ENCODE data around the gene MTOR.
"Not testable (repeated sequence)": the region's sequence is repeated elsewhere in the genome, so short reads cannot be mapped to it uniquely, and the experiment has no call there.

The MTOR gene

GRCh38 chr1:11107599-11107998 lies 154.8 kb downstream of the MTOR start:
- DNase-seq (ENCODE audit: low spot score) = no peak

- DNase-seq (ENCODE audit: low spot score) = no peak
These were observed 156.8 kb downstream of the MTOR start for GRCh38 chr1:11105586-11105985.

- no peak for DNase-seq (ENCODE audit: low spot score)
These were observed 161.0 kb downstream of the MTOR start for GRCh38 chr1:11101347-11101746.

GRCh38 chr1:11100806-11101205 lies 161.5 kb downstream of the MTOR start:
- DNase-seq (ENCODE audit: low spot score) = not testable (repeated sequence)

- DNase-seq (ENCODE audit: low spot score) = no peak
These were observed 162.2 kb downstream of the MTOR start for GRCh38 chr1:11100149-11100493.

- peak; percentile 81 for DNase-seq (ENCODE audit: low spot score)
These were observed 162.8 kb downstream of the MTOR start, which contains the start of gene EXOSC10 for GRCh38 chr1:11099310-11100148. TSS of gene EXOSC10 (minus strand) at chr1:11099869. CDS start at chr1:11099831, 38 bp downstream.

- DNase-seq (ENCODE audit: low spot score) = no peak
These were observed 163.4 kb downstream of the MTOR start for GRCh38 chr1:11098931-11099309.

GRCh38 chr1:11083784-11084183 lies 178.6 kb downstream of the MTOR start:
- not testable (repeated sequence) for DNase-seq (ENCODE audit: low spot score)

- DNase-seq (ENCODE audit: low spot score) = no peak
These were observed 181.4 kb downstream of the MTOR start for GRCh38 chr1:11080931-11081330.

- DNase-seq (ENCODE audit: low spot score) = no peak
These were observed 183.7 kb downstream of the MTOR start for GRCh38 chr1:11078631-11079030.

- not testable (repeated sequence) for DNase-seq (ENCODE audit: low spot score)
These were observed 189.0 kb downstream of the MTOR start for GRCh38 chr1:11073398-11073797.

- DNase-seq (ENCODE audit: low spot score) = no peak
These were observed 190.0 kb downstream of the MTOR start for GRCh38 chr1:11072216-11072917.

GRCh38 chr1:11071463-11072215 lies 190.7 kb downstream of the MTOR start:
- no peak for DNase-seq (ENCODE audit: low spot score)

GRCh38 chr1:11070876-11071275 lies 191.5 kb downstream of the MTOR start:
- no peak for DNase-seq (ENCODE audit: low spot score)

GRCh38 chr1:11068600-11069473 lies 193.5 kb downstream of the MTOR start:
- DNase-seq (ENCODE audit: low spot score) = peak; percentile 67

- DNase-seq (ENCODE audit: low spot score) = no peak
These were observed 194.4 kb downstream of the MTOR start for GRCh38 chr1:11067716-11068599.

GRCh38 chr1:11065796-11066195 lies 196.6 kb downstream of the MTOR start:
- DNase-seq (ENCODE audit: low spot score) = no peak

- no peak for DNase-seq (ENCODE audit: low spot score)
These were observed 197.4 kb downstream of the MTOR start for GRCh38 chr1:11064942-11065341.

GRCh38 chr1:11063937-11064537 lies 198.3 kb downstream of the MTOR start:
- DNase-seq (ENCODE audit: low spot score) = not testable (repeated sequence)

- DNase-seq (ENCODE audit: low spot score) = no peak
These were observed 199.4 kb downstream of the MTOR start for GRCh38 chr1:11062965-11063401.
